Breast epithelium (tissue), 3 donors: ENCODE measurements around the gene CARD14.

Experiments used
- POLR2A ChIP-seq: fragments of 450-650 bp; IDR thresholded peaks from one replicate; pipeline ENCODE4 v1.6.1; 2016; ENCODE audit warnings: antibody characterized with exemption, mild to moderate bottlenecking, moderate library complexity
- POLR2AphosphoS5 ChIP-seq, 3 donors: sonication (generic); formaldehyde crosslinking; IDR thresholded peaks; one replicate each; pipeline ENCODE4 v1.6.1; 2017; ENCODE audit warnings: antibody characterized with exemption in 3 of 3
- TF ChIP-seq, protein P1 (sequence below), 3 donors: fragments of 450-650 bp; IDR thresholded peaks; one replicate each; pipeline ENCODE4 v1.5.1; 2016 to 2017; ENCODE audit warnings: antibody characterized with exemption in 3 of 3, mild to moderate bottlenecking in 3 of 3, moderate library complexity in 3 of 3

DNA sequence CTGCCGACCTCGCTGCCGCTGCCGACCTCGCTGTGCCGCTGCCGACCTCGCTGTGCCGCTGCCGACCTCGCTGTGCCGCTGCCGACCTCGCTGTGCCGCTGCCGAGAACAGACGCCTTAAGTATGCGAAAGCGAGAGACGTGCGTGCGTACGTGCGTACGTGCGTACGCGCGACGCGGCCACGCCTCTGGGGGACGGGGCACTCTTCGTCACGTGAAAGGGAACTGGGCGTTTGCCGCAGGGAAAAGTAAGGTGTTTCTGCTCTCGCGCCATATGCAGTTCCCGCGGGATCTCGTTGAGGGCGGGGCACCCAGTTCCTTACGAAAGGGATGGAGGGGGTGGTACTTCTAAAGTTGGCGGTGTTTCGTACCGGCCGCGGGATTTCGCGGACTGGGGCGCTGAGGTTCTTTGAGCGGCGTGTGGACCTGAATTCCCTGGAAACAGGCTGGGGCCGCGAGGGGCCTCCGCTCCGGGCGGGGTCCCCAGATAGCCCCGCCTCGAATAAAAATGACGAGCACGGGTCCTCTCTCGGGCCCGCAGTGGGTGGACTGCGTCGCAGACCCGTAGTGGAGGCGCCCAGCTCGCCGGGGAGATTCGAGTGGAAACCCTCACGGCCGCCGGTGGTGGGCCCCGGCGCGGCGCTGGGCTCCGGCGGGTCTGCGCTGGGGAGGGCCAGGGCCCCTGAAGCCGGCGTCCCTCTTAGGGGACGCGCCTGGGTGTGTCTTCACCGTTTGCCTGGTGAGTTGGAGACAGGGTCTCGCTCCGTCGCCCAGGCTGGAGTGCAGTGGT is 22.6 kb upstream of the CARD14 start, which contains the start of gene EIF4A3:
- TF ChIP-seq POLR2A (peak; percentile 64), POLR2AphosphoS5 (IDR thresholded peaks at IDR 0.05) (peak; percentile 86 to 98 (median 94))
- TF ChIP-seq, protein P1, sequence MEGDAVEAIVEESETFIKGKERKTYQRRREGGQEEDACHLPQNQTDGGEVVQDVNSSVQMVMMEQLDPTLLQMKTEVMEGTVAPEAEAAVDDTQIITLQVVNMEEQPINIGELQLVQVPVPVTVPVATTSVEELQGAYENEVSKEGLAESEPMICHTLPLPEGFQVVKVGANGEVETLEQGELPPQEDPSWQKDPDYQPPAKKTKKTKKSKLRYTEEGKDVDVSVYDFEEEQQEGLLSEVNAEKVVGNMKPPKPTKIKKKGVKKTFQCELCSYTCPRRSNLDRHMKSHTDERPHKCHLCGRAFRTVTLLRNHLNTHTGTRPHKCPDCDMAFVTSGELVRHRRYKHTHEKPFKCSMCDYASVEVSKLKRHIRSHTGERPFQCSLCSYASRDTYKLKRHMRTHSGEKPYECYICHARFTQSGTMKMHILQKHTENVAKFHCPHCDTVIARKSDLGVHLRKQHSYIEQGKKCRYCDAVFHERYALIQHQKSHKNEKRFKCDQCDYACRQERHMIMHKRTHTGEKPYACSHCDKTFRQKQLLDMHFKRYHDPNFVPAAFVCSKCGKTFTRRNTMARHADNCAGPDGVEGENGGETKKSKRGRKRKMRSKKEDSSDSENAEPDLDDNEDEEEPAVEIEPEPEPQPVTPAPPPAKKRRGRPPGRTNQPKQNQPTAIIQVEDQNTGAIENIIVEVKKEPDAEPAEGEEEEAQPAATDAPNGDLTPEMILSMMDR (IDR thresholded peaks at IDR 0.05): no peak
